Aorta (tissue), 5 donors: ENCODE measurements around the gene YJU2. TPM values are rescaled to one million over a fixed set of nuclear protein-coding genes. Genes with fewer than 3 reads are reported as not detected.

Experiments
- ATAC-seq: fragments of 200-7000 bp; cut with Tn5 transposase; one replicate; pipeline ENCODE4 v1.9.1; 2022; ENCODE audit warnings: moderate library complexity; ENCODE audit not compliant: low FRiP score
- DNase-seq, 2 donors: peaks; one replicate each; pipeline ENCODE4 v3.0.0-alpha.2; 2020
- H3K27ac ChIP-seq, 2 donors: one replicate each; pipeline ENCODE4 v1.5.1; 2013; ENCODE audit warnings: low read length in 2 of 2, mild to moderate bottlenecking in 2 of 2, moderate library complexity in 2 of 2, control low read depth in 1 of 2, inconsistent platforms in 1 of 2, low read depth in 1 of 2
- H3K27me3 ChIP-seq, 2 donors: one replicate each; pipeline ENCODE4 v1.6.1; 2013; ENCODE audit warnings: control low read depth in 1 of 2, low read length in 1 of 2, mild to moderate bottlenecking in 1 of 2, moderate library complexity in 1 of 2; ENCODE audit not compliant: insufficient read depth in 2 of 2, control insufficient read depth in 1 of 2
- H3K36me3 ChIP-seq, 2 donors: one replicate each; pipeline ENCODE4 v1.6.1; 2013; ENCODE audit warnings: control low read depth in 1 of 2, low read length in 1 of 2, mild to moderate bottlenecking in 1 of 2; ENCODE audit not compliant: insufficient read depth in 2 of 2, control insufficient read depth in 1 of 2
- H3K4me1 ChIP-seq, 2 donors: one replicate each; pipeline ENCODE4 v1.6.1; 2013; ENCODE audit warnings: low read length in 2 of 2, control low read depth in 1 of 2, mild to moderate bottlenecking in 1 of 2, moderate library complexity in 1 of 2; ENCODE audit not compliant: insufficient read depth in 2 of 2, control insufficient read depth in 1 of 2
- H3K4me3 ChIP-seq, 2 donors: one replicate each; pipeline ENCODE4 v1.5.1; 2013; ENCODE audit warnings: low read length in 2 of 2, control low read depth in 1 of 2, mild to moderate bottlenecking in 1 of 2
- H3K9me3 ChIP-seq: one replicate; pipeline ENCODE4 v1.6.1; 2013; ENCODE audit warnings: mild to moderate bottlenecking, low read length; ENCODE audit not compliant: control insufficient read depth
- WGBS, 2 donors: extraction: QIAGEN DNeasy Blood & Tissue Kit; methylation state at CpG; one replicate each; pipeline ENCODE4 v1.1.7; 2013; 5-methylcytosine and 5-hydroxymethylcytosine counted together
- intact Hi-C, 2 donors: fragments of 100-400 bp; cut with DNase I; formaldehyde crosslinking; loops; one replicate each; pipeline versions ENCODE4 v1.14.2 to v1.15.0; 2022
- polyA plus RNA-seq, 2 donors: library from polyadenylated mRNA; stranded (reverse); fragments of 200-250 nt; gene quantifications; one replicate each; pipeline ENCODE4 v1.2.3, GENCODE V29; 2013
- total RNA-seq, 2 donors: library from RNA; stranded (reverse); fragmentation: NEBNext Ultra II Directional; extraction: Animal tissue kit (Norgen Biotek cat#: 25700); gene quantifications; one replicate each; pipeline ENCODE4 v1.2.1, GENCODE V29; 2021
- donor health status: healthy with polysubstance abuse.
- donor health status: Bipolar disorder and iron deficiency.
- donor health status: DM: no; HTN: no; CAD: no.
- donor health status: DM: no; HTN: no; CAD: no.
- donor health status: DM: yes; HTN: yes; CAD: no.

Gene YJU2
- total and polyA plus RNA-seq, 4 donors: 12.4 to 25.2 (median 13.7) TPM

GRCh38 chr19:4304538-4305256, 57.8 kb downstream of the YJU2 start, which contains the start of gene FSD1:
Gene FSD1 (plus strand): TSS chr19:4304598. CDS start chr19:4304747, 149 bp downstream.
- Histone ChIP-seq H3K36me3 (no peaks in the 10 kb centered on the region), H3K4me1 (no peaks in the 10 kb centered on the region), H3K27me3 (no peaks in the 10 kb centered on the region), H3K9me3 (no peaks in the 10 kb centered on the region), H3K4me3 (no peak within 1 kb of the TSS), H3K27ac (no peak within 1 kb of the TSS)
- DNase-seq: peak in 1 of 2 donors; percentile 80
- no peak for ATAC-seq
- intact Hi-C loops: no loop called here
- 3 to 5% methylated on average over 41 to 63 of the region's 63 CpGs for WGBS, 2 donors

DNA sequence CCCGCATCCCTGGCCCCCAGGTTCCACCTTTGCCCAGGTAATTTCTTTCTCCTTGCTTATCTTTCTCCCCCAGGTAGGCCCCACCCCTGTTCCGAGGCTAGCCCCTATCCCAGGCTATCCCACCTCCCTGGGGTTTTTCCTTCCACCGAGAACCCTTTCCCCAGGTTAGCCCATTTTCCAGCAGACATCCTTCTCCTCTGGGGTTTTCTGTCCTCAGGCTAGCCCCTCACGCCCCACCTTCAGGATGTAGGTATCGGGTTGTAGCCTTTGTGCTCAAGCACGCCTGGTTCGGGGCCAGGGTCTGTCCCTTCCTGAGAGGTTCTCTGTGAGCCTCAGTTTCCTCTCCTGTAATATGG, 58.4 kb downstream of the YJU2 start:
- intact Hi-C loops: no loop called here
- H3K27ac ChIP-seq: no peak overlapping the region
- H3K36me3 ChIP-seq: no peaks in the 10 kb centered on the region
- ATAC-seq: no peak
- H3K4me1 ChIP-seq: no peaks in the 10 kb centered on the region
- no peak for DNase-seq
- H3K9me3 ChIP-seq: no peaks in the 10 kb centered on the region
- H3K4me3 ChIP-seq: no peak overlapping the region
- H3K27me3 ChIP-seq: no peaks in the 10 kb centered on the region
- 71 to 78% methylated on average over 7 of the region's 7 CpGs for WGBS, 2 donors

DNA sequence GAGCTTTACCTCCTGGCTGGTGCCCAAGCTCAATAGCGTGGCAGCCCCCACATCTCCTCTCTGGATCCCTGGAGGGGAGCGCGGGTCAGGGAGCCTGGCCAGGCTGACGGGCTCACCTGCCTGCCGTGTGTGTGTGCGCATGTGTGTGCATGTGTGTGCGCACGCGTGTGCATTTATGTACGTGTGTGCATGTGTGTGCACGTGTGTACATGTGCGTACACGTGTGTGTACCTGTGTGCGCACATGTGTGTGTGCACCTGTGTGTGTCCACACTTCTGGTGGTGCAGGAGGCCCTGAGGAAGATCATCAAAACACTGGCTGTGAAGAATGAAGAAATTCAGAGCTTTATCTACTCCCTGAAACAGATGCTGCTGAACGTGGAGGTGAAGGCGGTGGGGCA, 58.8 kb downstream of the YJU2 start:
- intact Hi-C loops: no loop called here
- no peaks in the 10 kb centered on the region for H3K36me3 ChIP-seq
- no peak overlapping the region for H3K27ac ChIP-seq
- DNase-seq (no peak), ATAC-seq (no peak)
- H3K4me3 ChIP-seq: no peak overlapping the region
- no peaks in the 10 kb centered on the region for H3K9me3 ChIP-seq
- H3K27me3 ChIP-seq: no peaks in the 10 kb centered on the region
- no peaks in the 10 kb centered on the region for H3K4me1 ChIP-seq
- 81 to 84% methylated on average over 16 of the region's 16 CpGs for WGBS, 2 donors

DNA sequence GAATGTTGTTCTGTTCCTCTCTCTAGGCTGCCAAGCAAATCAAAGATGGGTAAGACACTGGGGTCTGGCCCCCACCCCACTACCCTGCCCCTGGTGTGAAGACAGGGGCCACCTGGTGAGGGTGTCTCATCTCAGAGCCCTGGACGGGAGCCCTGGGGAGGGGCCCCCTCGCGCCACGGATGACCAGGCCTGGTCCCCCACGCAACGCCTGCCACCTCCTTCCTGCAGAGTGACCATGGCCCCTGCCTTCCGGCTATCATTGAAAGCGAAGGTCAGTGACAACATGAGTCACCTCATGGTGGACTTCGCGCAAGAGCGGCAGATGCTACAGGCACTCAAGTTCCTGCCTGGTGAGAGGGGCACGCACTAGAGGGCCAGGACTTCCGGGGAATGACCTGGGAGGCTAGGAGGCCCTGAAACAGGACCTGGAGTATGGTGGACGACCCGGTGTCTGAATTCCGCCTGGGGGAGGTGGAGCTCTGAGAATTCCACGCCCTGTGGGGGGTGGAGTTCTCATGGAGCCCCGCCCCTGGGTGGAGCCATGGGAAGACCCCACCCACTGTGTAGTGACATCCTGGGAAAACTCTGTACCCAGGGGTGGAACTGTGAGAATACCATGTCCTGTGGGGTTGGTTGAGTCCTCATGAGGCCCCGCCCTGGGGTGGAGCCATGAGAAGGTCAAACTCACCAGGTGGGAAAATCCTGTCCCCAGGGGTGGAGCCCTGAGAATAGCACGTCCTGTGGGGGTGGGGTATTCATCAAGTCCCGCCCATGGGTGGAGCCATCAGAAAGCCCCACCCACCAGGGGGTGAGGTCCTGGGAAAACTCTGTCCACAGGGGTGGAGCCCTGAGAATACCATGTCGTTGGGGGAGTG, 63.6 kb downstream of the YJU2 start:
- Histone ChIP-seq H3K36me3 (no peaks in the 10 kb centered on the region), H3K27me3 (no peaks in the 10 kb centered on the region), H3K27ac (no peak overlapping the region), H3K9me3 (no peaks in the 10 kb centered on the region), H3K4me1 (no peaks in the 10 kb centered on the region), H3K4me3 (no peak overlapping the region)
- WGBS, 2 donors: 92 to 94% methylated on average over 22 of the region's 22 CpGs
- intact Hi-C loops: no loop called here
- DNase-seq (no peak), ATAC-seq (no peak)

GRCh38 chr19:4313847-4314490, 67.1 kb downstream of the YJU2 start:
- H3K4me1 ChIP-seq: no peaks in the 10 kb centered on the region
- 66% methylated on average over 12 of the region's 12 CpGs for WGBS, 2 donors
- H3K27me3 ChIP-seq: no peaks in the 10 kb centered on the region

DNA sequence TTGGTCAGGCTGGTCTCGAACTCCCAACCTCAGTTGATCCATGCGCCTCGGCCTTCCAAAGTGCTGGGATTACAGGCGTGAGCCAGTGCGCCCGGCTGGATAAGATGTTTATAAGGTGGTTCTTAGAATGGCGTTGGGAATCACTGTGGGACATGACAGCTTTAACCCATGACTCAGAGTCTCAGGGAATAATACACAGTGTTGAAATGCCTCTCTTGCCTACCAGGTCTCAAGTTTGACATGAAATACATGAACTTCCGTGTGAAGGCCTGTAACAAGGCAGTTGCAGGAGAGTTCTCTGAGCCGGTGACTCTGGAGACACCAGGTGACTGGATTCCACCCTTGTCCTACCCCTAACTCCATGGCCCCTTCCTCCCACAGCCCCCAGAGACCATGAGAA, 70.1 kb downstream of the YJU2 start:
- DNase-seq (no peak), ATAC-seq (no peak)
- 84 to 87% methylated on average over 9 of the region's 9 CpGs for WGBS, 2 donors
- H3K4me1 ChIP-seq: no peaks in the 10 kb centered on the region
- no peak overlapping the region for H3K4me3 ChIP-seq
- intact Hi-C loops: no loop called here
- no peaks in the 10 kb centered on the region for H3K27me3 ChIP-seq
- no peaks in the 10 kb centered on the region for H3K9me3 ChIP-seq
- no peak overlapping the region for H3K27ac ChIP-seq
- H3K36me3 ChIP-seq: no peaks in the 10 kb centered on the region

More at GRCh38 chr19:4313847-4314490, 67.1 kb downstream of the YJU2 start:
- no peak overlapping the region for H3K27ac ChIP-seq
- no peak overlapping the region for H3K4me3 ChIP-seq
- H3K9me3 ChIP-seq: no peaks in the 10 kb centered on the region
- intact Hi-C loops: no loop called here
- ATAC-seq (no peak), DNase-seq (no peak)
- no peaks in the 10 kb centered on the region for H3K36me3 ChIP-seq

DNA sequence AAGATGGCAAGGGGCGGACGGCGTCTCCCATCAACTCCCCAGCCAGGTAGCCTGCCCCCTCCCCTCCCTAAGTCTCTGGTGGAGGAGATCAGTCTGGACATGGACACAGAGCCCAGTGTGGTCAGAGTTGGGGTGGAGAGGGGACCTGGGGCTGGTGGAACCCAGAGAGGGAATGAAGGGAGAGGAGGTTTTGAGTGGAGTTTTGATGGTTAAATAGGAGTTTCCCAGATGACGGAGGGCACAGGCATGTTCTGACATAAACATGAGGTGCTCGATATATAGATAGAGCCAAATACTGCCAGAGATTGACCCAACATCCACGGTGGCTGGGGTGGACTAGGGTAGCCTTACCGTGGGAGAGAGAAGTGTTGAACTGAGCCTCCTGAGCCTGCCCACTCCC, 71.6 kb downstream of the YJU2 start:
- 94 to 96% methylated on average over 7 of the region's 7 CpGs for WGBS, 2 donors
- Histone ChIP-seq H3K27me3 (no peaks in the 10 kb centered on the region), H3K4me1 (no peaks in the 10 kb centered on the region), H3K36me3 (no peaks in the 10 kb centered on the region), H3K9me3 (no peaks in the 10 kb centered on the region), H3K27ac (no peak overlapping the region), H3K4me3 (no peak overlapping the region)
- intact Hi-C loops: no loop called here
- DNase-seq (no peak), ATAC-seq (no peak)
